Endodermal cell (in vitro differentiated cells): ENCODE measurements around the gene TEX14. TPM values are rescaled to one million over a fixed set of nuclear protein-coding genes. Genes with fewer than 3 reads are reported as not detected.
"Not testable (repeated sequence)": the region's sequence is repeated elsewhere in the genome, so short reads cannot be mapped to it uniquely, and the experiment has no call there.

Experiments used
- DNase-seq: peaks from one replicate; pipeline ENCODE4 v3.0.0-alpha.2; 2017
- H3K27ac ChIP-seq: 2 replicates; pipeline ENCODE4 v1.5.1; 2013; ENCODE audit warnings: mild to moderate bottlenecking, low read depth, low read length, moderate library complexity
- H3K27me3 ChIP-seq: 2 replicates; pipeline ENCODE4 v1.6.1; 2013; ENCODE audit warnings: mild to moderate bottlenecking, low read length, moderate library complexity; ENCODE audit not compliant: insufficient read depth, control insufficient read depth, poor library complexity, severe bottlenecking
- H3K36me3 ChIP-seq: 2 replicates; pipeline ENCODE4 v1.7.0; 2013; ENCODE audit warnings: mild to moderate bottlenecking, low read length, moderate library complexity; ENCODE audit not compliant: control insufficient read depth, insufficient read depth
- H3K4me1 ChIP-seq: one replicate; pipeline ENCODE4 v1.7.0; 2013; ENCODE audit warnings: low read length; ENCODE audit not compliant: control insufficient read depth, insufficient read depth
- H3K4me3 ChIP-seq: 2 replicates; pipeline ENCODE4 v1.5.1; 2013; ENCODE audit warnings: mild to moderate bottlenecking, low read length, moderate library complexity
- H3K9ac ChIP-seq: 2 replicates; pipeline ENCODE4 v1.6.1; 2013; ENCODE audit warnings: mild to moderate bottlenecking, low read length, moderate library complexity; ENCODE audit not compliant: poor library complexity, severe bottlenecking; ENCODE audit errors: extremely low read depth
- H3K9me3 ChIP-seq: 2 replicates; pipeline ENCODE4 v1.6.1; 2013; ENCODE audit warnings: mild to moderate bottlenecking, low read length, moderate library complexity; ENCODE audit not compliant: control insufficient read depth
- H3K27ac Mint-ChIP-seq: 2 replicates; pipeline ENCODE4 v1.8.0; 2020; ENCODE audit warnings: mixed read lengths
- H3K27me3 Mint-ChIP-seq: 2 replicates; pipeline ENCODE4 v1.8.0; 2021; ENCODE audit warnings: mild to moderate bottlenecking, mixed read lengths; ENCODE audit not compliant: insufficient read depth
- H3K36me3 Mint-ChIP-seq: 2 replicates; pipeline ENCODE4 v1.8.0; 2020; ENCODE audit warnings: low read depth, mixed read lengths
- H3K4me1 Mint-ChIP-seq: 2 replicates; pipeline ENCODE4 v1.8.0; 2020; ENCODE audit warnings: mixed read lengths
- H3K4me3 Mint-ChIP-seq: 2 replicates; pipeline ENCODE4 v1.8.0; 2020; ENCODE audit warnings: mild to moderate bottlenecking, moderate library complexity, mixed read lengths
- H3K9me3 Mint-ChIP-seq: 2 replicates; pipeline ENCODE4 v1.8.0; 2020; ENCODE audit warnings: mild to moderate bottlenecking, mixed read lengths
- WGBS, 2 experiments: methylation state at CpG; one replicate each; pipeline versions ENCODE4 v1.1.5 to v1.1.7; 2013; ENCODE audit warnings: missing lambda C conversion rate in 2 of 2, mixed read lengths in 1 of 2; ENCODE audit not compliant: insufficient coverage in 1 of 2, insufficient read length in 1 of 2; 5-methylcytosine and 5-hydroxymethylcytosine counted together
- total RNA-seq, 2 donors: library from RNA; stranded (reverse); fragmentation: NEBNext Ultra II Directional in 1 of 2; extraction: Animal tissue kit (Norgen Biotek cat#: 25700) in 1 of 2; gene quantifications; 2 replicates in 1 of 2; 3 replicates in 1 of 2; pipeline ENCODE4 v1.2.1, GENCODE V29; 2021
- TF ChIP-seq, protein P1 (sequence below): fragments of 200-600 bp; sonication (generic); conservative IDR thresholded peaks from 2 replicates; pipeline ENCODE4 v1.5.0; 2021; ENCODE audit warnings: antibody characterized with exemption, mild to moderate bottlenecking

Gene TEX14
- total RNA-seq, 2 donors from 2014 or later, result 0.09 to 0.18 TPM

DNA sequence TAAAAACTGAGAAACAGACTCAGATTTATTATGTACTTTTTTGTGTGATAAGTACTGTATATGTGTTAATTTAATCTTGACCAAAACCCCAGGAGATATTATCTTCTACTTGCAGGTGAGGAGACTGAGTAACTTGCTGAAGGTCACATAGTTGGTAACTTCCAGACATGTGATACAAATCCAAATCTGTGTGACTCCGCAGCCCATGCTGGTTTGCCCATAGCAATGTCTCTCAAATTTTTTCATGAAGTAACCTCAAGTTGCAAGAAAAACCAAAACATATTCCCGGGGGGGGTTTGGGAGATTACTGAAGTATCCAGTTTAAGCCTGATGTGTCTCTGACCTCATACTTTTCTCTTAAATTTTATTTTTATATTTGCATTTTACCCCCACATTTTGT is 3.3 kb downstream of the TEX14 start:
- Histone ChIP-seq H3K9me3 (no peaks in the 10 kb centered on the region), H3K36me3 (no peaks in the 10 kb centered on the region), H3K4me1 (no peaks in the 10 kb centered on the region), H3K27me3 (no peaks in the 10 kb centered on the region), H3K4me3 (no peak overlapping the region), H3K27ac (no peak overlapping the region), H3K9ac (no peak overlapping the region)
- no peaks in the 10 kb centered on the region for H3K36me3 Mint-ChIP-seq
- no peak overlapping the region for H3K27ac Mint-ChIP-seq
- no peak for DNase-seq
- 80 to 100% methylated on average over 1 to 2 of the region's 2 CpGs for WGBS, 2 experiments
- peaks cover 9% of the 10 kb centered on the region for H3K4me1 Mint-ChIP-seq
- TF ChIP-seq, protein P1, sequence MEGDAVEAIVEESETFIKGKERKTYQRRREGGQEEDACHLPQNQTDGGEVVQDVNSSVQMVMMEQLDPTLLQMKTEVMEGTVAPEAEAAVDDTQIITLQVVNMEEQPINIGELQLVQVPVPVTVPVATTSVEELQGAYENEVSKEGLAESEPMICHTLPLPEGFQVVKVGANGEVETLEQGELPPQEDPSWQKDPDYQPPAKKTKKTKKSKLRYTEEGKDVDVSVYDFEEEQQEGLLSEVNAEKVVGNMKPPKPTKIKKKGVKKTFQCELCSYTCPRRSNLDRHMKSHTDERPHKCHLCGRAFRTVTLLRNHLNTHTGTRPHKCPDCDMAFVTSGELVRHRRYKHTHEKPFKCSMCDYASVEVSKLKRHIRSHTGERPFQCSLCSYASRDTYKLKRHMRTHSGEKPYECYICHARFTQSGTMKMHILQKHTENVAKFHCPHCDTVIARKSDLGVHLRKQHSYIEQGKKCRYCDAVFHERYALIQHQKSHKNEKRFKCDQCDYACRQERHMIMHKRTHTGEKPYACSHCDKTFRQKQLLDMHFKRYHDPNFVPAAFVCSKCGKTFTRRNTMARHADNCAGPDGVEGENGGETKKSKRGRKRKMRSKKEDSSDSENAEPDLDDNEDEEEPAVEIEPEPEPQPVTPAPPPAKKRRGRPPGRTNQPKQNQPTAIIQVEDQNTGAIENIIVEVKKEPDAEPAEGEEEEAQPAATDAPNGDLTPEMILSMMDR, result no peak
- H3K4me3 Mint-ChIP-seq, result no peak overlapping the region
- no peaks in the 10 kb centered on the region for H3K27me3 Mint-ChIP-seq
- H3K9me3 Mint-ChIP-seq, result peaks cover 4% of the 10 kb centered on the region

DNA sequence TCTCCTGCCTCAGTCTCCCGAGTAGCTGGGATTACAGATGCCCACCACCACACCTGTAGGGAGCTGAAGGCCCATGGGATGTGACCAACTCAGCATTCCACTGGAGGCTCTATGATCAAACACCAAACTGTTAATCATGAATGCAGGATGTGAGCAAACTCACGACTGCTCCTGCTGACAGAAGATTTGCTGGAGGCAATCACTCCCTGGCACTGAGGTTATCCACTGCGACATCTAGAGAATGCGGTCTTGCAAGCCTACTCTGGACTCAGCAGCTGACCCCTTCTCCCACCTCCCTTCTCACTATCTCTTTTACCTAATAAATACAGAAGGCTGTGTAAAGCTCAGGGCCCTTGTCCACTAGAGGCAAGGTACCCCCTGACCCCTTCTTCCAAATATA is 4.9 kb downstream of the TEX14 start:
- no peak overlapping the region for H3K4me3 ChIP-seq
- peaks cover under 1% of the 10 kb centered on the region for H3K9me3 Mint-ChIP-seq
- no peaks in the 10 kb centered on the region for H3K4me1 Mint-ChIP-seq
- H3K4me1 ChIP-seq, result no peaks in the 10 kb centered on the region
- H3K27ac Mint-ChIP-seq, result no peak overlapping the region
- DNase-seq, result no peak
- H3K9me3 ChIP-seq, result no peaks in the 10 kb centered on the region
- H3K36me3 ChIP-seq, result no peaks in the 10 kb centered on the region
- H3K9ac ChIP-seq, result no peak overlapping the region
- H3K27ac ChIP-seq, result no peak overlapping the region
- TF ChIP-seq, protein P1, result no peak
- 80 to 87% methylated on average over 1 to 4 of the region's 4 CpGs for WGBS, 2 experiments
- no peaks in the 10 kb centered on the region for H3K36me3 Mint-ChIP-seq
- H3K27me3 Mint-ChIP-seq, result no peaks in the 10 kb centered on the region
- no peak overlapping the region for H3K4me3 Mint-ChIP-seq
- H3K27me3 ChIP-seq, result no peaks in the 10 kb centered on the region

DNA sequence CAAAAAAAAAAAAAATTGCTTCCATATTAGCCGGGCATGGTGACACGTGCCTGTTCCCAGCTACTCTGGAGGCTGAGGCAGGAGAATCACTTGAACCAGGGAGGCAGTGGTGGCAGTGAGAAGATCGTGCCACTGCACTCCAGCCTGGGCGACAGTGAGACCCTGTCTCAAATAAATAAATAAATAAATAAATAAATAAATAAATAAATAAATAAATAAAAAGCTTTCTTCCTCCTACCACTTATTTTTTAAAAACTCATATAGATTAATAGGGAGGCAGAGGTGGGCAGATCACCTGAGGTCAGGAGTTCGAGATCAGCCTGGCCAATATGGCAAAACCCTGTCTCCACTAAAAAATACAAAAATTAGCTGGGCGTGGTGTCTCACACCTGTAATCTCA is 7.4 kb downstream of the TEX14 start:
- not testable (repeated sequence) for H3K27me3 Mint-ChIP-seq, H3K9ac ChIP-seq, H3K4me1 ChIP-seq, H3K36me3 Mint-ChIP-seq, H3K36me3 ChIP-seq, H3K27ac ChIP-seq, DNase-seq, H3K4me3 Mint-ChIP-seq, H3K27me3 ChIP-seq, H3K9me3 ChIP-seq, H3K27ac Mint-ChIP-seq, H3K4me1 Mint-ChIP-seq, H3K4me3 ChIP-seq, H3K9me3 Mint-ChIP-seq
- WGBS, 2 experiments, result 89% methylated on average over 4 of the region's 6 CpGs; no CpG with 5 or more reads in 1 of the 2 experiments

DNA sequence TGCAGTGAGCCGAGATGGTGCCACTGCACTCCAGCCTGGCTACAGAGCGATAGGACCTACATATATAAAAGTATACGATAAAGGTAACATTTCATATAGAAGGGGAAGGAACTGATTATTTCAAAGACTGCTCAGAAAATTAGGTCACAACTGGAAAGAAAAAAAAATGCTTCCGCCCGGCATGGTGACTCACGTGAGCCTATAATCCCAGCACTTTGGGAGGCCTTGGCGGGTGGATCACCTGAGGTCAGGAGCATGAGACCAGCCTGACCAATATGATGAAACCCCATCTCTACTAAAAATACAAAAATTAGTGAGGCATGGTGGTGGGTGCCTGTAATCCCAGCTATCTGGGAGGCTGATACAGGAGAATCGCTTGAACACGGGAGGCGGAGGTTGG is 7.8 kb downstream of the TEX14 start:
- Histone ChIP-seq H3K9me3 (no peaks in the 10 kb centered on the region), H3K36me3 (no peaks in the 10 kb centered on the region), H3K27ac (no peak overlapping the region), H3K9ac (no peak overlapping the region), H3K4me1 (no peaks in the 10 kb centered on the region), H3K27me3 (no peaks in the 10 kb centered on the region), H3K4me3 (no peak overlapping the region)
- H3K36me3 Mint-ChIP-seq, result no peaks in the 10 kb centered on the region
- H3K4me1 Mint-ChIP-seq, result peaks cover 4% of the 10 kb centered on the region
- H3K27ac Mint-ChIP-seq, result no peak overlapping the region
- 75 to 97% methylated on average over 3 to 8 of the region's 10 CpGs for WGBS, 2 experiments
- no peak for DNase-seq
- H3K9me3 Mint-ChIP-seq, result no peaks in the 10 kb centered on the region
- no peaks in the 10 kb centered on the region for H3K27me3 Mint-ChIP-seq
- H3K4me3 Mint-ChIP-seq, result no peak overlapping the region
- TF ChIP-seq, protein P1, result no peak
